HG03432 (cell line): ENCODE measurements around the gene KCNC2.

Experiments
- ATAC-seq: cut with Tn5 transposase; IDR thresholded peaks from one replicate; pipeline ENCODE4 v1.9.1; 2021; ENCODE audit warnings: mild to moderate bottlenecking, moderate library complexity; ENCODE audit not compliant: unreplicated experiment

Gene KCNC2

GRCh38 chr12:75065482-75065881, 144.2 kb downstream of the KCNC2 start:
- no peak for ATAC-seq

GRCh38 chr12:75062691-75063090, 146.9 kb downstream of the KCNC2 start:
- ATAC-seq: no peak

- ATAC-seq: no peak
Observed at GRCh38 chr12:75058228-75058627, 151.4 kb downstream of the KCNC2 start.

GRCh38 chr12:75048767-75049166, 160.9 kb downstream of the KCNC2 start:
- ATAC-seq: no peak

- ATAC-seq: no peak
Observed at GRCh38 chr12:75047885-75048525, 161.6 kb downstream of the KCNC2 start.

GRCh38 chr12:75042125-75042524, 167.5 kb downstream of the KCNC2 start:
- ATAC-seq: no peak

DNA sequence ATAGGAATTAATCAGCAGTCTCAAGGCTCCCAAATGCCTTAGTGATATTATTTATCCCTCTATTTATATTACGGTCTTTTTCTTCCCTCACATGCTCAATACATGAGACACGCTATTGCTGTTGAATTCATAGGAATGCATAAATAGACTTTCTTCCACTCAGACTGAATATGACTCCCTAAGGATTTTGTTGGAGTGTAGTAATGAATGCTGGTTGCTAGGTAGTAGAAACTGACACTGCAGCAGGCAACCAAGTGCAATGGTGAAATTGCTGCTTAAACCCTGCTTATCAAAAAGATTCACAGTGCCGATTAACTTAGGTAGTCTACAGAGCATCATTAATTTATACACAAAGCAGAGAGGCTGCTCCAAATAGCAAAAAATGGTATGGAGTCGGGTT, 168.2 kb downstream of the KCNC2 start:
- no peak for ATAC-seq

- ATAC-seq: no peak
Observed at GRCh38 chr12:75020068-75020557, 189.5 kb downstream of the KCNC2 start.

DNA sequence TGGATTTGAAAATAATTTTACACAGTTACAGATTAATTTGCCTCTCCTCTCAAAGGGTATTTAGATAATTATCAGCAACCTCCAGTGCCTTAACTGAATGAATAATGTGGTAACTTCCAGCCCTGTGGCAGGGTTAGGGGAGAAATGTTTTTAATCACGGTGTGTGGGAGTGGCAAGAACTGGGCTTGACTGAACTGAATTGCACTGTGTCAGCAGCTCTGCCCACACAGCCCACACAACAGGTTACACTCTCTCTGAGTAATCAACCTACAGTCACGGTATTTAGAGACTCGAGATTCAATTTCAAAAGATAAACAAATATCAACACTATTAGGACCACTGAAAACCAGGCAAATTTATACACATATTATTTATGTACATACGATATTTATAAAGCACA, 198.5 kb downstream of the KCNC2 start:
- no peak for ATAC-seq

- ATAC-seq: no peak
Observed at GRCh38 chr12:75007133-75007532, 202.5 kb downstream of the KCNC2 start.

DNA sequence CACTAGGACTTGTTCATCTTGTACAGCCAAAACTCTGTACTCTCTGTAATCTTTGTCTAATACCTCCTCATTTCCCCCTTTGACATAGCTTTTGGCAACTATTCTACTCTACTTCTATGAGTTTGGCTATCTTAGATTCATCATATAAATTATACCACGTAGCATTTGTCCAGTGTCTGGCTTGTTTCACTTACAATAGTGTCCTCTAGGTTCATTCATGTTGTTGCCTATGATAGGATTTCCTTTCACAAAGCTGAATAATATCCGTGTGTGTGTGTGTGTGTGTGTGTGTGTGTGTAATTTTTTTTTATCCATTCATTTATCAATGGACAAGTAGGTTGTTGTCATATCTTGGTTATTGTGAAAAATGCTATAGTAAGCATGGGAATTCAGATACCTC, 209.5 kb downstream of the KCNC2 start:
- ATAC-seq: no peak

- no peak for ATAC-seq
Observed at GRCh38 chr12:74999474-74999873, 210.2 kb downstream of the KCNC2 start.
